ENCODE data around the gene UPP2. TPM values are rescaled to one million over a fixed set of nuclear protein-coding genes. Genes with fewer than 3 reads are reported as not detected.
A peak's percentile ranks its signal among the peaks of the same experiment; 100 is the strongest.

The UPP2 gene
- total and polyA plus RNA-seq, 10 donors, result 0.02 TPM; not detected in 9

DNA sequence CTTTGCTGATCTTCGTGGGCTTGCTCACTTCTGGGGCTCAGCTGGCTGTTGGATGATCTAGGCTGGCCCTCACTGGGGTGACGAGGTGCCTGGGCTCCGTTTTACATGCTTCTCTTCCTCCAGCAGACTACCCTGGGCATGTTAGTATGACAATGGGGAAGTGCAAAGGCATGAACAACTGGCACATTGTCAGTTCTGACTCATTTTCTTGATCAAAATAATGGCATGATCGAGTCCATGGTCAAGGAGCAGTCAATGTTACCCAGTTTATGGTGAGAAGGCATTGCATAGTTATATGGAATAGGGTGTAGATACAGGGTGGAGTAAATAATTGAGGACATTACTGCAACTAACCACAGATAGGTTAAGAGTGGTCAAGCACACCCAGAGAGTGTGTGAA lies 10.0 kb upstream of the UPP2 start:
- TF ChIP-seq POLR2AphosphoS5 (IDR thresholded peaks at IDR 0.05), result no peak
- TF ChIP-seq, protein P1, sequence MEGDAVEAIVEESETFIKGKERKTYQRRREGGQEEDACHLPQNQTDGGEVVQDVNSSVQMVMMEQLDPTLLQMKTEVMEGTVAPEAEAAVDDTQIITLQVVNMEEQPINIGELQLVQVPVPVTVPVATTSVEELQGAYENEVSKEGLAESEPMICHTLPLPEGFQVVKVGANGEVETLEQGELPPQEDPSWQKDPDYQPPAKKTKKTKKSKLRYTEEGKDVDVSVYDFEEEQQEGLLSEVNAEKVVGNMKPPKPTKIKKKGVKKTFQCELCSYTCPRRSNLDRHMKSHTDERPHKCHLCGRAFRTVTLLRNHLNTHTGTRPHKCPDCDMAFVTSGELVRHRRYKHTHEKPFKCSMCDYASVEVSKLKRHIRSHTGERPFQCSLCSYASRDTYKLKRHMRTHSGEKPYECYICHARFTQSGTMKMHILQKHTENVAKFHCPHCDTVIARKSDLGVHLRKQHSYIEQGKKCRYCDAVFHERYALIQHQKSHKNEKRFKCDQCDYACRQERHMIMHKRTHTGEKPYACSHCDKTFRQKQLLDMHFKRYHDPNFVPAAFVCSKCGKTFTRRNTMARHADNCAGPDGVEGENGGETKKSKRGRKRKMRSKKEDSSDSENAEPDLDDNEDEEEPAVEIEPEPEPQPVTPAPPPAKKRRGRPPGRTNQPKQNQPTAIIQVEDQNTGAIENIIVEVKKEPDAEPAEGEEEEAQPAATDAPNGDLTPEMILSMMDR (IDR thresholded peaks at IDR 0.05 in 8 of 11, conservative IDR thresholded peaks at IDR 0.05 in 3 of 11), result no peak
- TF ChIP-seq POLR2A (IDR thresholded peaks at IDR 0.05), result no peak
- intact Hi-C loops (cut with DNase I; ENCODE audit: low total_unique reads), result no loop called here
- Histone ChIP-seq H3K27ac (no peak overlapping the region), H3K36me3 (no peaks in the 10 kb centered on the region), H3K4me3 (no peak overlapping the region), H3K9me3 (peaks cover 0 to 28% (median 21%) of the 10 kb centered on the region in 8 donors), H3K4me1 (no peaks in the 10 kb centered on the region), H3K27me3 (replicated peaks in 1 of 7) (no peaks in the 10 kb centered on the region)
- 68 to 83% (median 71%) methylated on average over 4 of the region's 4 CpGs for WGBS, 5 donors
- no peak for DNase-seq

DNA sequence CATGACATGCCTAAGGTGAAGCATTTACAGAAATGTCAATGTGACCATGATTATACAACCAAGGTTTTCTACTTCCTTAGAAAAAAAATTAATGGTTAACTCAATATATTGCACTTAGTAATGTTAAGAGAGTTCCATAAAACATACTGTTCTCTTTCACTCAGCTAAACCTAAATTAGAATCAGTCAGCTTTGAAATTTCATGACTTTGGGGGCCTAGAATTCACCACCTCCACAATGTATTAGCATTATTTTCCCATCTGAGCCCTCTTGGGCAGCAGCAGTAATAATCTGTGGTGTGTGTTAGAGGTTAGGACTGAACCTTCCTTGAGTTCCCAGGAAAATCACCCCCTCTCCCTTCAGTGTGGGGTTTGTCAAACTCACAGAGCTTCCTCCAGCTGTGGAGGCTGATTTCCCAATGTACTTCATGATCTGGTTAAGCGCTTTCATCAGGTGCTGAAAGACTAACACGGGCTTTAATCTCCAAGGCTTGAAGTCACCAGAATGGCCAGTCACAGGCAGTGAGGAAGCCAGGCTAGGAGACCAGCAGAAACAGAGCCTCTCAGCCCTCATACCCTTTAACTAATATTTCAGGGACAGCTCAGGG lies 7.1 kb upstream of the UPP2 start:
- DNase-seq, result peak; percentile 9
- no peaks in the 10 kb centered on the region for H3K4me1 ChIP-seq
- intact Hi-C loops (cut with DNase I; ENCODE audit: low total_unique reads), result no loop called here
- no peak for TF ChIP-seq POLR2AphosphoS5 (IDR thresholded peaks at IDR 0.05)
- no peak for TF ChIP-seq POLR2A (IDR thresholded peaks at IDR 0.05)
- TF ChIP-seq, protein P1 (IDR thresholded peaks at IDR 0.05 in 8 of 11, conservative IDR thresholded peaks at IDR 0.05 in 3 of 11), result no peak
- whole genome bisulfite sequencing, 5 donors, result 53 to 82% (median 60%) methylated on average over 2 of the region's 2 CpGs
- no peak overlapping the region for H3K4me3 ChIP-seq
- H3K9me3 ChIP-seq, result no peaks in the 10 kb centered on the region
- H3K27me3 ChIP-seq (replicated peaks in 1 of 7), result no peaks in the 10 kb centered on the region
- H3K36me3 ChIP-seq, result no peaks in the 10 kb centered on the region
- peak overlapping the region in 1 of 8 donors; percentile 24 for H3K27ac ChIP-seq

DNA sequence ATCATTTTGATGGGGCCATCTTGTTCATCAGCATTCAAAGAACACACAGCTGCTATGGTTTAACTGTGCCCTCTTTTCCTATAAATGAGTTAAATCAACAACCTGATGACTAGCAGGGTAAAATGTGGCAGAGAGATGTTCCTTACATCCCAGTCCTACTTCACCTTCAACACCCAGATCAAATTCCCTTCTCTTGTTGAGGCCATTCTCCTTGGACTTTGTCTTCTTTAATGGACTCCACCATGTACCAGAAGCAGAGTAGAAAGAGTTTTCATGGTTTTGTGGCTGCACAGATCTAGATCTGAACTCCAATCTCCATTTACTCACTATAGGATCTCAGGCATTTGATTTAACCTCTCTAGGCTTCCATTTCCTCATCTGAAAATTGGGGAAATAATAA lies 6.4 kb upstream of the UPP2 start:
- Histone ChIP-seq H3K4me1 (no peaks in the 10 kb centered on the region), H3K36me3 (no peaks in the 10 kb centered on the region), H3K9me3 (no peaks in the 10 kb centered on the region), H3K27ac (no peak overlapping the region), H3K4me3 (no peak overlapping the region), H3K27me3 (replicated peaks in 1 of 7) (no peaks in the 10 kb centered on the region)
- intact Hi-C loops (cut with DNase I; ENCODE audit: low total_unique reads), result no loop called here
- TF ChIP-seq, protein P1 (IDR thresholded peaks at IDR 0.05 in 8 of 11, conservative IDR thresholded peaks at IDR 0.05 in 3 of 11), result no peak
- TF ChIP-seq POLR2AphosphoS5 (IDR thresholded peaks at IDR 0.05) (no peak), POLR2A (IDR thresholded peaks at IDR 0.05) (no peak)
- DNase-seq, result no peak

DNA sequence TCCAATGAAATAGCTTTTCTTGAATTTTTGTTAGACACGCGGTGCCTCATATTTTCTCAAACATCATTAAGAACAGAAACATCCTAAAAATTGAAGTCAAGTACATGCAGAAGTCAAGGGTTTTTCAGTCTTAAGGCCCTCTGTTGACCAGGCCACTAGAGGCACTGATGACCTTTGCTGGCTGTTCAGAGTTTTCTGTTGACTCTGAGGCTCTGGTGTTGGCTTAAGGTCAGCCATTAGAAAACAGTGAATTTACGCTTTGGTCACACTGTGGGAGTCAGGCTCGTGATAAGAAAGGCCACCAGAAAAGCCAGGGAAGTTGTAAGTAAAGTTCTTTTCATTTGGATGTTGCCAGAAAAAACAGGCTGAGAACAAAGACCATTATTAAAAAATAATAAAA lies 5.8 kb upstream of the UPP2 start:
- WGBS, 5 donors, result 85 to 88% (median 87%) methylated on average over 4 of the region's 4 CpGs
- TF ChIP-seq POLR2AphosphoS5 (IDR thresholded peaks at IDR 0.05) (no peak), POLR2A (IDR thresholded peaks at IDR 0.05) (no peak)
- TF ChIP-seq, protein P1 (IDR thresholded peaks at IDR 0.05 in 8 of 11, conservative IDR thresholded peaks at IDR 0.05 in 3 of 11), result no peak
- Histone ChIP-seq H3K4me3 (no peak overlapping the region), H3K4me1 (no peaks in the 10 kb centered on the region), H3K27me3 (replicated peaks in 1 of 7) (no peaks in the 10 kb centered on the region), H3K27ac (no peak overlapping the region), H3K36me3 (no peaks in the 10 kb centered on the region), H3K9me3 (no peaks in the 10 kb centered on the region)
- no peak for DNase-seq
- intact Hi-C loops (cut with DNase I; ENCODE audit: low total_unique reads), result no loop called here

Measured in spleen (tissue), 11 donors.